GM12872 (cell line): ENCODE measurements around the gene DDX27.

Source experiments
- CTCF ChIP-seq: IDR thresholded peaks from 3 replicates; pipeline ENCODE4 v1.5.1; 2011; ENCODE audit warnings: low read depth, mild to moderate bottlenecking, low read length, moderate library complexity; ENCODE audit not compliant: insufficient read depth

The DDX27 gene

GRCh38 chr20:49276161-49276960 is 57.1 kb downstream of the DDX27 start:
- no peak for TF ChIP-seq CTCF

GRCh38 chr20:49276961-49277785 is 58.0 kb downstream of the DDX27 start:
- TF ChIP-seq CTCF, result no peak

GRCh38 chr20:49277786-49278035 is 58.5 kb downstream of the DDX27 start:
- TF ChIP-seq CTCF, result no peak

GRCh38 chr20:49278036-49278817 is 59.0 kb downstream of the DDX27 start, which contains the start of gene ZNFX1:
Gene ZNFX1 (minus strand): TSS chr20:49278057. CDS start chr20:49275839, 2,218 bp downstream.
- TF ChIP-seq CTCF, result no peak

GRCh38 chr20:49278818-49279676 is 59.8 kb downstream of the DDX27 start:
- no peak for TF ChIP-seq CTCF

GRCh38 chr20:49279677-49280462 is 60.7 kb downstream of the DDX27 start:
- TF ChIP-seq CTCF, result no peak
